ACHN (cell line): ENCODE measurements around the gene ECSIT.
A peak's percentile ranks its signal among the peaks of the same experiment; 100 is the strongest.
"Not testable (repeated sequence)": the region's sequence is repeated elsewhere in the genome, so short reads cannot be mapped to it uniquely, and the experiment has no call there.

Experiments used
- DNase-seq: peaks from one replicate; pipeline ENCODE4 v3.0.0-alpha.2; 2015
- in situ Hi-C: cut with HindIII; loops from 2 replicates; pipeline ENCODE4 v1.10.0; 2017; ENCODE audit warnings: low sequenced_read_pairs, low pct_ligation_motif_present, low pct_unique_long_range_greater_than_20kb

The ECSIT gene

GRCh38 chr19:11528551-11529341 is at the start of gene ECSIT:
ECSIT (minus strand) TSS chr19:11529134; CDS start chr19:11519170, 9,964 bp downstream.
- DNase-seq = peak; percentile 98
- in situ Hi-C loops = no loop called here

DNA sequence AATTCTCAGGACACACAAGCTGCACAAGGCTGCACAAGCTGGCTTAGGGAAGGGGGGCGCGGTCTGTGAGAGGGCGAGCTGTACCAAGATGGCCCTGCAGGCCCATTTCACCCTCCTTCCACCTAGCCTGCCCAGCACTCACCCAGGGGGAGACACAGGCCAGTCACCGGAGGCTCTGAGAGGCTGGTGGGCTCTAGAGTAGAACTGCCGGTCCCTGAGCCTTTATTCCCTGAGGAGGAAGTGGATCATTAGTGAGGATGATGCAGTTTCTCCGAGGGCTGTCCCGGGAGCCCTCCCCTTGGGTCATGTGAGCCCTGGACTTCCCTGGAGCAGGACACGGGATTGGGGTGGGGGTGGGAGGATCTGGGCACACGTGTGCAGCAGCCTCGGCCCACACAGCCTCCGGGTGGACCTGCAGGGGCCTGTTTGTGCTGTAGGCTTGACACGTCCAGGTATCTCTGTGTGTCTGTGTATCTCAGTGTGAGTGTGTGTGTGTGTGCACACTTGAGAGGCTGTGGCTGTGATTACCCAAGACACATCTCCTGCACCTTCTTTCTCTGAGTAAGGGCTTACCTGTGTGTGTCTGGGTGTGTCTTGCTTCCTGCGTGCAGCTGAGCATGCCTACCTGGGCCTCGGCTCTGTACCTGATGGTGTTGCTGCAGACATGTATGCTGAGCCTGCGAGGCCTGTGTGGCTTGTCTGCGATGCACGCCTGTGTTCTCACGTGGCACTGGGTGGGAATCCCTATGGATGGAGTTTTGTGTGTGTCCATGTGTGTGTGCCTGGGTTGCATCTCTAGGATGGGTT is 48.7 kb upstream of the ECSIT start, which contains the start of gene ACP5:
Gene ACP5 (minus strand): TSS at position 195 of the 807 bp plus-strand sequence. CDS start 328 bp downstream, outside the sequence.
- DNase-seq = no peak
- in situ Hi-C loops = no loop called here

DNA sequence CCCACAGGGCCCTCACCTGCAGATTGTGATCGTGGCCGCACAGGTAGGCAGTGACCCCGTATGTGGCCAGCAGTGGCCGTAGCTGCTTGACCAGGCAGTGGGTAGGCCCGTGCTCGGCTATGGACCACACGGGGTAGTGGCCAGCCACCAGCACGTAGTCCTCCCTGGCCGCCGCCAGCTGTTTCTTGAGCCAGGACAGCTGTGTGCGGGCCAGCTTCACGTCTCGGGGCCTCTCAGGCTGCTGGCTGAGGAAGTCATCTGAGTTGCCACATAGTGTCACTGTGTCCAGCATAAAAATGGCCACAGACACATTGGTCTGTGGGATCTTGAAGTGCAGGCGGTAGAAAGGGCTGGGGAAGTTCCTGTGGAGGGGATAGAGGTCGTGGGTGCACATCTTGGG is 47.3 kb upstream of the ECSIT start:
- DNase-seq = no peak
- in situ Hi-C loops = no loop called here

- in situ Hi-C loops = no loop called here
- no peak for DNase-seq
Observed at GRCh38 chr19:11574689-11575088, 45.8 kb upstream of the ECSIT start.

DNA sequence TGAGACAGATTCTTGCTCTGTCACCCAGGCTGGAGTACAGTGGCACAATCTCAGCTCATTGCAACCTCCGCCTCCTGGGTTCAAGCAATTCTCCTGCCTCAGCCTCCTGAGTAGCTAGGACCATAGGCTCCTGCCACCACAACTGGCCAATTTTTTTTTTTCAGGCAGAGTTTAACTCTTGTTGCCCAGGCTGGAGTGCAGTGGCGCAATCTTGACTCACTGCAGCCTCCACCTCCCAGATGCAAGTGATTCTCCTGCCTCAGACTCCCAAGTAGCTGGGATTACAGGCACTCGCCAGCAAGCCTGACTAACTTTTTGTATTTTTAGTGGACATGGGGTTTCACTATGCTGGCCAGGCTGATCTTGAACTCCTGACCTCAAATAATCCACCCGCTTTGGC is 44.8 kb upstream of the ECSIT start:
- in situ Hi-C loops, DNase-seq: not testable (repeated sequence)

DNA sequence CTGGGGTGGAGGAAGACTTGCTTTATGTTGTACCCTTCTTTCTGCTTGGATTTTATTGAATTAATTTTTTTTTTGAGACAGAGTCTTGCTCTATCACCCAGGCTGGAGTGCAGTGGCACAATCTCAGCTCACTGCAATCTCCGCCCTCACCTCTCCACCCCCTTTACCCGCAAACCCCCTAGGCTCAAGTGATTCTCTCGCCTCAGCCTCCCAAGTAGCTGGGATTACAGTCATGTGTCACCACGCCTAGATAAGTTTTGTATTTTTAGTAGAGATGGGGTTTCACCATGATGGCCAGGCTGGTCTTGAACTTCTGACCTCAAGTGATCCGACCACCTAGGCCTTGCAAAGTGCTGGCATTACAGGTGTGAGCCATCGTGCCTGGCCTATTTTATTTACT is 44.4 kb upstream of the ECSIT start:
- DNase-seq = not testable (repeated sequence)

GRCh38 chr19:11570039-11570462 is 41.1 kb upstream of the ECSIT start:
- in situ Hi-C loops = no loop called here
- no peak for DNase-seq

More for the DNA sequence above, 44.4 kb upstream of the ECSIT start:
- in situ Hi-C loops = not testable (repeated sequence)

DNA sequence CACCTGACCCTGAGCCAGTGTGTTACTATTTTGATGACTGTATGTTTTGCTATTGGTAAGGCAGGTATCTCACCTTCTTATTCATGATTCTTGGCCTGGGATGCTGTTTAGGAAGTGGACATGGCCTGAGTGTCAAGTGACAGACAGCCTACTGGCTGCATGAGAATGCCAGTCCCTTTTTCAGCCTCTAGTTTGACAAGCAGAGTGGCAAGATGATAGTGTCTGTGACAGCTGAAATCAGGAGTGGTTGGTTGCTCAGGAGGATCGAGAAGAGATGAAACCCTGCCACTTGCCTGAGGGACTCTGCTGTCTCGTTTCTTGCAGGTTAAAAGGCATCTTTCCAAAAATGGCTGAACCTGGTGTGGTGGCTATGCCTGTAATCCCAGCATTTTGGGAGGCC is 37.2 kb upstream of the ECSIT start:
- no peak for DNase-seq
- in situ Hi-C loops = no loop called here

- in situ Hi-C loops = not testable (repeated sequence)
Observed at GRCh38 chr19:11565649-11565980, 36.7 kb upstream of the ECSIT start.

GRCh38 chr19:11564082-11564807 is 35.3 kb upstream of the ECSIT start:
- in situ Hi-C loops, DNase-seq: not testable (repeated sequence)

More at GRCh38 chr19:11565649-11565980, 36.7 kb upstream of the ECSIT start:
- DNase-seq = not testable (repeated sequence)

DNA sequence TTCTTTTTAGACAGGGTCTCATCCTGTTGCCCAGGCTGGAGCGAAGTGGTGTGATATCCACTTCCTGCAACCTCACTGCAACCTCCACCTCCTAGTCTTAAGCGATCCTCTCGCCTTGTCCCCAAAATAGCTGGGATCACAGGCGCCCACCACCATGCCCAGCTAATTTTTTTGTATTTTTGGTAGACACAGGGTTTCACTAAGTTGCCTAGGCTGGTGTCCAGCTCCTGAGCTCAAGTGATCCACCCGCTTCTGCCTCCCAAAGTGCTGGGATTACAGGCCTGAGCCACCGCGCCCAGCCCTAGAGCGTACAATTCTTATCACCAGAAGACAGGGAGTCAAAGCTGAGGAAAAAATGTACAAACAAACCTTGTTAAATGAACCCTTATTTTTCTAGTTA is 34.6 kb upstream of the ECSIT start:
- no peak for DNase-seq
- in situ Hi-C loops = no loop called here

GRCh38 chr19:11560404-11561051 is 31.6 kb upstream of the ECSIT start:
- DNase-seq = peak; percentile 58
- in situ Hi-C loops = no loop called here

- in situ Hi-C loops = no loop called here
- DNase-seq = peak; percentile 96
Observed at GRCh38 chr19:11558881-11559828, 30.2 kb upstream of the ECSIT start, which contains the start of gene ELOF1. ELOF1 (minus strand) TSS chr19:11559230; CDS start chr19:11554347, 4,883 bp downstream.

DNA sequence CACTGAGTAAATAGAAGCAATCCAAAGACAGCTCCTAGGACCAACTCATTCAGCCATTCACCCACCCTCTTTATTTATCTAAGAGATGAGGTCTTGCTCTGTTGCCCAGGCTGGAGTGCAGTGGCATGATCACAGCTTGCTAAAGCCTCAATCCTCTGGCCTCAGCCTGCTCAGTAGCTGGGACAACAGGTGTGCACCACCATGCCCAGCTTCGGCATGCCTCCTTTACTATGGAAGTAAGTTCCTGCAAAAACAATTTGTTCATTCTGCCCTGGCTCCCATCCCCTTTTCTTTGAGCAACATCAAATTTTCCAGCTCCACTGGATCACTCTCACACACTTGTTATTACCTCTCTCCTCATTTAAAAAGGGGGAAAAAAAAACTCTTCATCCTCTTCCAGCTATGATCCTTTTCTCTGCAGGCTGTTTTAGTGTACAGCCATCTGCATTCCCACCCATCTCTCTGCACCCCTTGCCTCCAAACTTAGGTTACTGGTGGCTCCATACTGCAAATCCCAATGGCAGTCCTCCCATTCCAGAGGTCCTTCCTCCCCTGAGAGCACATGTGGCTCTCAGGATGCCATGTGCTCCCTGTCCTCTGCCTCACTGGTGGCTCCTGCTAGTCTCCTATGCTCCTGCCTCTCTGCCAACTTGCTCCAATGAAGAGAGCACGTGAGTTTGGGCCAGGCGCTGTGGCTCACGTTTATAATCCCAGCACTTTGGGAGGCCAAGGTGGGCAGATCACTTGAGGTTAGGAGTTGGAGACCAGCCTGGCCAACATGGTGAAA is 27.9 kb upstream of the ECSIT start:
- no peak for DNase-seq
- in situ Hi-C loops = no loop called here

- no peak for DNase-seq
- in situ Hi-C loops = no loop called here
Observed at GRCh38 chr19:11555246-11555645, 26.3 kb upstream of the ECSIT start.

- in situ Hi-C loops = no loop called here
- no peak for DNase-seq
Observed at GRCh38 chr19:11554160-11554559, 25.2 kb upstream of the ECSIT start.
